ENCODE data around the gene SPRN. TPM values are rescaled to one million over a fixed set of nuclear protein-coding genes. Genes with fewer than 3 reads are reported as not detected.

Gene SPRN
- total and polyA plus RNA-seq, 2 experiments from 2014 or later, result 0.31 TPM

DNA sequence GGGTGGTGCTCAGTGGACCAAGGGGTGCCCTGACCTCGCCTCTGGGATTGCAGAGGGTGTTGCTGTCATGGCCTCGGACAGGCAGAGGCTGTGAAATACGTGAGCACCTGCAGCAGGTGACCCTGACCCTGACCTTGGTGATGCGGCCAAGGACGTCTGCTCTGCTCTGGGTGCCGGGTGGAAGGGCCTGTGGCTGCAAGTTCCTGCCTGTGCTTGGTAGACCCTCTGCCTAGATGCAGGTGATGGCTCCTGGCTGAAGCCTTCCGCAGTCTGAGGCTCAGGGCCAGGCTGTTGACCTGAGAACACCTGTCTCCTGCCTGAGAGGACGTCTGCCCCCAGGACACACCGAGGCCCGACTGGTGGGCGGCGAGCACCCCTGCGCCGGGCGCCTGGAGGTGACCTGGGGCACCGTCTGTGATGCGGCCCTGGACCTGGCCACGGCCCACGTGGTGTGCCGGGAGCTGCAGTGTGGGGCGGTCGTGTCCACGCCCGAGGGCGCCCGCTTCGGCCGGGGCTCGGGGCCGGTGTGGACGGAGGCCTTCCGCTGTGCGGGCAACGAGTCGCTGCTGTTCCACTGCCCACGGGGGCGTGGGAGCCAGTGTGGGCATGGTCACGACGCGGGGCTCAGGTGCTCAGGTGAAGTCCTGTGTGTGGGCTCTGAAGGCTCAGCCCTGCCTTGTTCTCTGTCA lies 33.7 kb upstream of the SPRN start (continued):
- TF ChIP-seq, protein P1, sequence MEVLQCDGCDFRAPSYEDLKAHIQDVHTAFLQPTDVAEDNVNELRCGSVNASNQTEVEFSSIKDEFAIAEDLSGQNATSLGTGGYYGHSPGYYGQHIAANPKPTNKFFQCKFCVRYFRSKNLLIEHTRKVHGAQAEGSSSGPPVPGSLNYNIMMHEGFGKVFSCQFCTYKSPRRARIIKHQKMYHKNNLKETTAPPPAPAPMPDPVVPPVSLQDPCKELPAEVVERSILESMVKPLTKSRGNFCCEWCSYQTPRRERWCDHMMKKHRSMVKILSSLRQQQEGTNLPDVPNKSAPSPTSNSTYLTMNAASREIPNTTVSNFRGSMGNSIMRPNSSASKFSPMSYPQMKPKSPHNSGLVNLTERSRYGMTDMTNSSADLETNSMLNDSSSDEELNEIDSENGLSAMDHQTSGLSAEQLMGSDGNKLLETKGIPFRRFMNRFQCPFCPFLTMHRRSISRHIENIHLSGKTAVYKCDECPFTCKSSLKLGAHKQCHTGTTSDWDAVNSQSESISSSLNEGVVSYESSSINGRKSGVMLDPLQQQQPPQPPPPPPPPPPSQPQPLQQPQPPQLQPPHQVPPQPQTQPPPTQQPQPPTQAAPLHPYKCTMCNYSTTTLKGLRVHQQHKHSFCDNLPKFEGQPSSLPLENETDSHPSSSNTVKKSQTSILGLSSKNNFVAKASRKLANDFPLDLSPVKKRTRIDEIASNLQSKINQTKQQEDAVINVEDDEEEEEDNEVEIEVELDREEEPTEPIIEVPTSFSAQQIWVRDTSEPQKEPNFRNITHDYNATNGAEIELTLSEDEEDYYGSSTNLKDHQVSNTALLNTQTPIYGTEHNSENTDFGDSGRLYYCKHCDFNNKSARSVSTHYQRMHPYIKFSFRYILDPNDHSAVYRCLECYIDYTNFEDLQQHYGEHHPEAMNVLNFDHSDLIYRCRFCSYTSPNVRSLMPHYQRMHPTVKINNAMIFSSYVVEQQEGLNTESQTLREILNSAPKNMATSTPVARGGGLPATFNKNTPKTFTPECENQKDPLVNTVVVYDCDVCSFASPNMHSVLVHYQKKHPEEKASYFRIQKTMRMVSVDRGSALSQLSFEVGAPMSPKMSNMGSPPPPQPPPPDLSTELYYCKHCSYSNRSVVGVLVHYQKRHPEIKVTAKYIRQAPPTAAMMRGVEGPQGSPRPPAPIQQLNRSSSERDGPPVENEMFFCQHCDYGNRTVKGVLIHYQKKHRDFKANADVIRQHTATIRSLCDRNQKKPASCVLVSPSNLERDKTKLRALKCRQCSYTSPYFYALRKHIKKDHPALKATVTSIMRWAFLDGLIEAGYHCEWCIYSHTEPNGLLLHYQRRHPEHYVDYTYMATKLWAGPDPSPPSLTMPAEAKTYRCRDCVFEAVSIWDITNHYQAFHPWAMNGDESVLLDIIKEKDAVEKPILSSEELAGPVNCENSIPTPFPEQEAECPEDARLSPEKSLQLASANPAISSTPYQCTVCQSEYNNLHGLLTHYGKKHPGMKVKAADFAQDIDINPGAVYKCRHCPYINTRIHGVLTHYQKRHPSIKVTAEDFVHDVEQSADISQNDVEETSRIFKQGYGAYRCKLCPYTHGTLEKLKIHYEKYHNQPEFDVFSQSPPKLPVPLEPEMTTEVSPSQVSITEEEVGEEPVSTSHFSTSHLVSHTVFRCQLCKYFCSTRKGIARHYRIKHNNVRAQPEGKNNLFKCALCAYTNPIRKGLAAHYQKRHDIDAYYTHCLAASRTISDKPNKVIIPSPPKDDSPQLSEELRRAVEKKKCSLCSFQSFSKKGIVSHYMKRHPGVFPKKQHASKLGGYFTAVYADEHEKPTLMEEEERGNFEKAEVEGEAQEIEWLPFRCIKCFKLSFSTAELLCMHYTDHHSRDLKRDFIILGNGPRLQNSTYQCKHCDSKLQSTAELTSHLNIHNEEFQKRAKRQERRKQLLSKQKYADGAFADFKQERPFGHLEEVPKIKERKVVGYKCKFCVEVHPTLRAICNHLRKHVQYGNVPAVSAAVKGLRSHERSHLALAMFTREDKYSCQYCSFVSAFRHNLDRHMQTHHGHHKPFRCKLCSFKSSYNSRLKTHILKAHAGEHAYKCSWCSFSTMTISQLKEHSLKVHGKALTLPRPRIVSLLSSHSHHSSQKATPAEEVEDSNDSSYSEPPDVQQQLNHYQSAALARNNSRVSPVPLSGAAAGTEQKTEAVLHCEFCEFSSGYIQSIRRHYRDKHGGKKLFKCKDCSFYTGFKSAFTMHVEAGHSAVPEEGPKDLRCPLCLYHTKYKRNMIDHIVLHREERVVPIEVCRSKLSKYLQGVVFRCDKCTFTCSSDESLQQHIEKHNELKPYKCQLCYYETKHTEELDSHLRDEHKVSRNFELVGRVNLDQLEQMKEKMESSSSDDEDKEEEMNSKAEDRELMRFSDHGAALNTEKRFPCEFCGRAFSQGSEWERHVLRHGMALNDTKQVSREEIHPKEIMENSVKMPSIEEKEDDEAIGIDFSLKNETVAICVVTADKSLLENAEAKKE (CRISPR knock-in tag; IDR thresholded peaks at IDR 0.05), result no peak
- TF ChIP-seq ZNF114 (CRISPR knock-in tag; IDR thresholded peaks at IDR 0.05) (no peak), ZNF331 (CRISPR knock-in tag; IDR thresholded peaks at IDR 0.05; ENCODE audit: low read depth) (no peak), EZH2 (IDR thresholded peaks at IDR 0.05; ENCODE audit: low read depth, unreplicated experiment) (no peak)
- TF ChIP-seq, protein P2, sequence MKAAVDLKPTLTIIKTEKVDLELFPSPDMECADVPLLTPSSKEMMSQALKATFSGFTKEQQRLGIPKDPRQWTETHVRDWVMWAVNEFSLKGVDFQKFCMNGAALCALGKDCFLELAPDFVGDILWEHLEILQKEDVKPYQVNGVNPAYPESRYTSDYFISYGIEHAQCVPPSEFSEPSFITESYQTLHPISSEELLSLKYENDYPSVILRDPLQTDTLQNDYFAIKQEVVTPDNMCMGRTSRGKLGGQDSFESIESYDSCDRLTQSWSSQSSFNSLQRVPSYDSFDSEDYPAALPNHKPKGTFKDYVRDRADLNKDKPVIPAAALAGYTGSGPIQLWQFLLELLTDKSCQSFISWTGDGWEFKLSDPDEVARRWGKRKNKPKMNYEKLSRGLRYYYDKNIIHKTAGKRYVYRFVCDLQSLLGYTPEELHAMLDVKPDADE (IDR thresholded peaks at IDR 0.05), result no peak

DNA sequence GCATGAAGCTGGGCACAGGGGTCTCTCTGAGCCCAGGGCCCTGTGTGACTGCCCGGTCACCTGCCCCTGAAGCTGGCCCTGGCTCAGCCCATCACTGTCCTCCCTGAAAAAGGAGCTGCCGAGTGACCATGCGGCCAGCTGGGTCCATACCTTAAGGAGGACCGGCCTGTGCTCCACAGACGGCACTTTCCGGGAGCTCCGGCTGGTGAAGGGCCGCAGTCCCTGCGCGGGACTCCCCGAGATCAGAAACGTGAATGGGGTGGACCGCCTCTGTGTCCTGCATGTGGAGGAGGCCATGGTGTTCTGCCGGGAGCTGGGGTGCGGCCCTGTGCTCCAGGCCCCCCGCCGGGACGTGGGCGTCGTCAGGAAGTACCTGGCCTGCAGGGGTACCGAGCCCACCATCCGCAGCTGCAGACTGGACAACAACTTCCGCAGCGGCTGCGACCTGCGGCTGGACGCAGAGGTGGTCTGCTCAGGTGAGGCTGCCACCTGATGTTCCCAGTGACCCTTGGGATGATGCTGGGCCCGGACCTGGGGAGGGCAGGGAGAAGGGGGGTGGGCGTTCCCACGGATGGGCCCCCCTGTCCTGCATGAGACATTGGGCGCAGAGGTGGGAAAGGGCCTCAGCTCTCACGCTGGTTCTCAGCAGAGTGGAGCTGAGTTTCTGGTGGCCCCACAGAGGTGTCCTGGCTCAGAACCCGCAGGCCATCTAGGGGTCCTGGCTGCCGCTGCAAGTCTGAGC lies 32.8 kb upstream of the SPRN start:
- no peaks in the 10 kb centered on the region for H4K20me1 ChIP-seq (replicated peaks; ENCODE audit: insufficient read depth)
- H3K4me2 ChIP-seq, result no peak overlapping the region
- H3K27me3 Mint-ChIP-seq (ENCODE audit: insufficient read depth, low read depth, poor library complexity), result peaks cover 19% of the 10 kb centered on the region
- H3K4me3 ChIP-seq, result no peak overlapping the region
- no peaks in the 10 kb centered on the region for H3K9me2 ChIP-seq (ENCODE audit: insufficient read depth)
- no peak for ATAC-seq
- H3K27ac ChIP-seq (ENCODE audit: low read depth), result no peak overlapping the region
- H3K27me3 ChIP-seq (ENCODE audit: insufficient read depth), result no peaks in the 10 kb centered on the region
- no peaks in the 10 kb centered on the region for H3K4me1 Mint-ChIP-seq
- no peak overlapping the region for H3K27ac Mint-ChIP-seq
- H3F3A ChIP-seq (replicated peaks; ENCODE audit: low read depth), result no peaks in the 10 kb centered on the region
- H3K4me3 Mint-ChIP-seq, result no peak overlapping the region
- no peaks in the 10 kb centered on the region for H3K79me2 ChIP-seq (replicated peaks; ENCODE audit: insufficient read depth)
- no peak overlapping the region for H2AFZ ChIP-seq
- DNase-seq (ENCODE audit: low spot score), result no peak
- no peaks in the 10 kb centered on the region for H3K4me1 ChIP-seq (ENCODE audit: insufficient read depth)
- no peaks in the 10 kb centered on the region for H3K36me3 ChIP-seq (ENCODE audit: insufficient read depth)
- peaks cover 61% of the 10 kb centered on the region for H3K9me3 Mint-ChIP-seq
- peaks cover 7% of the 10 kb centered on the region; the same call in 1 of the 3 replicates for H3K36me3 Mint-ChIP-seq (ENCODE audit: low read depth)
- no peak for TF ChIP-seq EZH2phosphoT487 (IDR thresholded peaks at IDR 0.05; ENCODE audit: unreplicated experiment)
- TF ChIP-seq, protein P2 (IDR thresholded peaks at IDR 0.05), result no peak
- TF ChIP-seq, protein P3, sequence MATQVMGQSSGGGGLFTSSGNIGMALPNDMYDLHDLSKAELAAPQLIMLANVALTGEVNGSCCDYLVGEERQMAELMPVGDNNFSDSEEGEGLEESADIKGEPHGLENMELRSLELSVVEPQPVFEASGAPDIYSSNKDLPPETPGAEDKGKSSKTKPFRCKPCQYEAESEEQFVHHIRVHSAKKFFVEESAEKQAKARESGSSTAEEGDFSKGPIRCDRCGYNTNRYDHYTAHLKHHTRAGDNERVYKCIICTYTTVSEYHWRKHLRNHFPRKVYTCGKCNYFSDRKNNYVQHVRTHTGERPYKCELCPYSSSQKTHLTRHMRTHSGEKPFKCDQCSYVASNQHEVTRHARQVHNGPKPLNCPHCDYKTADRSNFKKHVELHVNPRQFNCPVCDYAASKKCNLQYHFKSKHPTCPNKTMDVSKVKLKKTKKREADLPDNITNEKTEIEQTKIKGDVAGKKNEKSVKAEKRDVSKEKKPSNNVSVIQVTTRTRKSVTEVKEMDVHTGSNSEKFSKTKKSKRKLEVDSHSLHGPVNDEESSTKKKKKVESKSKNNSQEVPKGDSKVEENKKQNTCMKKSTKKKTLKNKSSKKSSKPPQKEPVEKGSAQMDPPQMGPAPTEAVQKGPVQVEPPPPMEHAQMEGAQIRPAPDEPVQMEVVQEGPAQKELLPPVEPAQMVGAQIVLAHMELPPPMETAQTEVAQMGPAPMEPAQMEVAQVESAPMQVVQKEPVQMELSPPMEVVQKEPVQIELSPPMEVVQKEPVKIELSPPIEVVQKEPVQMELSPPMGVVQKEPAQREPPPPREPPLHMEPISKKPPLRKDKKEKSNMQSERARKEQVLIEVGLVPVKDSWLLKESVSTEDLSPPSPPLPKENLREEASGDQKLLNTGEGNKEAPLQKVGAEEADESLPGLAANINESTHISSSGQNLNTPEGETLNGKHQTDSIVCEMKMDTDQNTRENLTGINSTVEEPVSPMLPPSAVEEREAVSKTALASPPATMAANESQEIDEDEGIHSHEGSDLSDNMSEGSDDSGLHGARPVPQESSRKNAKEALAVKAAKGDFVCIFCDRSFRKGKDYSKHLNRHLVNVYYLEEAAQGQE (IDR thresholded peaks at IDR 0.05; ENCODE audit: unreplicated experiment), result no peak
- no peak for TF ChIP-seq NANOG (IDR thresholded peaks at IDR 0.05; ENCODE audit: borderline replicate concordance)
- no peak for TF ChIP-seq CREB1 (CRISPR knock-in tag; IDR thresholded peaks at IDR 0.05; ENCODE audit: low read depth)
- no peak for TF ChIP-seq POLR2AphosphoS5 (IDR thresholded peaks at IDR 0.05; ENCODE audit: low read depth)

All from GM23338 (cell line).